ENCODE results near the gene PTPRK. TPM values are rescaled to one million over a fixed set of nuclear protein-coding genes. Genes with fewer than 3 reads are reported as not detected.

PTPRK gene
- total and polyA plus RNA-seq, 3 experiments from 2014 or later, result 0.74 to 23.0 (median 21.3) TPM

- Mint-ChIP-seq H3K27me3 (peaks cover 2 to 8% of the 10 kb centered on the region in 2 donors), H3K27ac (no peak overlapping the region), H3K9me3 (no peaks in the 10 kb centered on the region), H3K4me3 (no peak overlapping the region), H3K36me3 (no peaks in the 10 kb centered on the region), H3K4me1 (no peaks in the 10 kb centered on the region)
- no peak overlapping the region for H3K27ac ChIP-seq (ENCODE audit: low read depth, low read length)
- DNase-seq, result no peak
- ChIA-PET POLR2A (no interaction called here), CTCF (no interaction called here)
- no peaks in the 10 kb centered on the region for H3K36me3 ChIP-seq (ENCODE audit: insufficient read depth, low read length)
- H3K4me3 ChIP-seq (ENCODE audit: low read length), result no peak overlapping the region
- H3K4me1 ChIP-seq (ENCODE audit: insufficient read depth, low read length), result no peaks in the 10 kb centered on the region
- no peaks in the 10 kb centered on the region for H3K9me3 ChIP-seq (ENCODE audit: low read length)
- no peaks in the 10 kb centered on the region for H3K27me3 ChIP-seq (ENCODE audit: insufficient read depth, low read length, poor library complexity, severe bottlenecking)
Measured at GRCh38 chr6:128156321-128157111, 363.9 kb downstream of the PTPRK start.

- Mint-ChIP-seq H3K9me3 (no peaks in the 10 kb centered on the region), H3K36me3 (no peaks in the 10 kb centered on the region), H3K4me1 (no peaks in the 10 kb centered on the region), H3K4me3 (no peak overlapping the region), H3K27me3 (peaks cover 2 to 8% of the 10 kb centered on the region in 2 donors), H3K27ac (no peak overlapping the region)
- H3K9me3 ChIP-seq (ENCODE audit: low read length), result no peaks in the 10 kb centered on the region
- no peak overlapping the region for H3K27ac ChIP-seq (ENCODE audit: low read depth, low read length)
- H3K4me1 ChIP-seq (ENCODE audit: insufficient read depth, low read length), result no peaks in the 10 kb centered on the region
- POLR2A ChIA-PET, result no interaction called here
- no peaks in the 10 kb centered on the region for H3K36me3 ChIP-seq (ENCODE audit: insufficient read depth, low read length)
- DNase-seq, result no peak
- CTCF ChIA-PET, result no interaction called here
- no peak overlapping the region for H3K4me3 ChIP-seq (ENCODE audit: low read length)
- no peaks in the 10 kb centered on the region for H3K27me3 ChIP-seq (ENCODE audit: insufficient read depth, low read length, poor library complexity, severe bottlenecking)
Measured at GRCh38 chr6:128155826-128156225, 364.6 kb downstream of the PTPRK start.

GRCh38 chr6:128152551-128152950, 367.8 kb downstream of the PTPRK start:
- no peaks in the 10 kb centered on the region for H3K36me3 Mint-ChIP-seq
- no peaks in the 10 kb centered on the region for H3K4me1 ChIP-seq (ENCODE audit: insufficient read depth, low read length)
- H3K4me1 Mint-ChIP-seq, result no peaks in the 10 kb centered on the region
- no peak for DNase-seq
- no peaks in the 10 kb centered on the region for H3K36me3 ChIP-seq (ENCODE audit: insufficient read depth, low read length)
- H3K9me3 Mint-ChIP-seq, result no peaks in the 10 kb centered on the region
- H3K4me3 Mint-ChIP-seq, result no peak overlapping the region
- peaks cover 0 to 13% of the 10 kb centered on the region in 2 donors for H3K27me3 Mint-ChIP-seq
- H3K9me3 ChIP-seq (ENCODE audit: low read length), result no peaks in the 10 kb centered on the region
- no peak overlapping the region for H3K4me3 ChIP-seq (ENCODE audit: low read length)
- H3K27ac ChIP-seq (ENCODE audit: low read depth, low read length), result no peak overlapping the region
- H3K27ac Mint-ChIP-seq, result no peak overlapping the region
- H3K27me3 ChIP-seq (ENCODE audit: insufficient read depth, low read length, poor library complexity, severe bottlenecking), result no peaks in the 10 kb centered on the region
- ChIA-PET POLR2A (no interaction called here), CTCF (no interaction called here)

DNA sequence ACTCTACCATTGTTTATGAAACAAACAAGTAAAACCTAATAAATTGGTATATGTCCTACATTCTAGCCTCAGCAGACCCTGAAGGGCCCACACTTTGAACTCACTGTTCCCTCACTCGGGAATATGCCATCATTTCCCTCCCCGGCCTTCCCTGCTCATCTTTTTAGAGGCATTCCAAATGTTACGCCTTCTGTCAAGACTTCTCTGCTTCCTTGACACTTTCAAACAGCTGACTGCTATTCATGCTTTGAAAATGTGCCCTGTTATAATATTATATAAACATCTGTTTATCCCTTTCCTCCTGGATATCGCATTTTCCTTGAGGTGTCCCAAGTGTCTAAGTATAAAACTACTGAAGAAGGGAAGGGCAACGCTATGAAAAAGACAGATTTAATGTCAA, 370.0 kb downstream of the PTPRK start:
- H3K9me3 ChIP-seq (ENCODE audit: low read length), result no peaks in the 10 kb centered on the region
- ChIA-PET POLR2A (no interaction called here), CTCF (no interaction called here)
- no peaks in the 10 kb centered on the region for H3K27me3 ChIP-seq (ENCODE audit: insufficient read depth, low read length, poor library complexity, severe bottlenecking)
- H3K4me3 ChIP-seq (ENCODE audit: low read length), result no peak overlapping the region
- Mint-ChIP-seq H3K27ac (no peak overlapping the region), H3K4me3 (no peak overlapping the region), H3K36me3 (no peaks in the 10 kb centered on the region), H3K27me3 (peaks cover 2 to 13% of the 10 kb centered on the region in 2 donors), H3K4me1 (no peaks in the 10 kb centered on the region), H3K9me3 (no peaks in the 10 kb centered on the region)
- H3K27ac ChIP-seq (ENCODE audit: low read depth, low read length), result no peak overlapping the region
- DNase-seq, result no peak
- H3K4me1 ChIP-seq (ENCODE audit: insufficient read depth, low read length), result no peaks in the 10 kb centered on the region
- no peaks in the 10 kb centered on the region for H3K36me3 ChIP-seq (ENCODE audit: insufficient read depth, low read length)

- CTCF ChIA-PET, result no interaction called here
- POLR2A ChIA-PET, result no interaction called here
- no peak overlapping the region for H3K27ac ChIP-seq (ENCODE audit: low read depth, low read length)
Measured at GRCh38 chr6:128149796-128150195, 370.6 kb downstream of the PTPRK start.

GRCh38 chr6:128144320-128144719, 376.1 kb downstream of the PTPRK start:
- no peaks in the 10 kb centered on the region for H3K4me1 ChIP-seq (ENCODE audit: insufficient read depth, low read length)
- H3K36me3 ChIP-seq (ENCODE audit: insufficient read depth, low read length), result no peaks in the 10 kb centered on the region
- peaks cover 4 to 12% (median 7%) of the 10 kb centered on the region in 3 donors for H3K4me1 Mint-ChIP-seq
- H3K36me3 Mint-ChIP-seq, result peaks cover 0 to 1% (median 0%) of the 10 kb centered on the region in 3 donors
- H3K27me3 ChIP-seq (ENCODE audit: insufficient read depth, low read length, poor library complexity, severe bottlenecking), result no peaks in the 10 kb centered on the region
- H3K4me3 Mint-ChIP-seq, result no peak overlapping the region
- no peaks in the 10 kb centered on the region for H3K9me3 ChIP-seq (ENCODE audit: low read length)
- H3K27ac Mint-ChIP-seq, result no peak overlapping the region
- ChIA-PET POLR2A (no interaction called here), CTCF (no interaction called here)
- H3K9me3 Mint-ChIP-seq, result no peaks in the 10 kb centered on the region
- DNase-seq, result no peak
- H3K27ac ChIP-seq (ENCODE audit: low read depth, low read length), result no peak overlapping the region
- peaks cover 0 to 2% of the 10 kb centered on the region in 2 donors for H3K27me3 Mint-ChIP-seq
- H3K4me3 ChIP-seq (ENCODE audit: low read length), result no peak overlapping the region

More at GRCh38 chr6:128149796-128150195, 370.6 kb downstream of the PTPRK start:
- no peak overlapping the region for H3K27ac Mint-ChIP-seq
- Histone ChIP-seq H3K36me3 (ENCODE audit: insufficient read depth, low read length) (no peaks in the 10 kb centered on the region), H3K27me3 (ENCODE audit: insufficient read depth, low read length, poor library complexity, severe bottlenecking) (no peaks in the 10 kb centered on the region), H3K4me1 (ENCODE audit: insufficient read depth, low read length) (no peaks in the 10 kb centered on the region), H3K4me3 (ENCODE audit: low read length) (no peak overlapping the region), H3K9me3 (ENCODE audit: low read length) (no peaks in the 10 kb centered on the region)
- H3K36me3 Mint-ChIP-seq, result no peaks in the 10 kb centered on the region
- DNase-seq, result no peak
- peaks cover 2 to 13% of the 10 kb centered on the region in 2 donors for H3K27me3 Mint-ChIP-seq
- H3K4me1 Mint-ChIP-seq, result peaks cover 0 to 2% (median under 1%) of the 10 kb centered on the region in 3 donors
- no peaks in the 10 kb centered on the region for H3K9me3 Mint-ChIP-seq
- H3K4me3 Mint-ChIP-seq, result no peak overlapping the region

DNA sequence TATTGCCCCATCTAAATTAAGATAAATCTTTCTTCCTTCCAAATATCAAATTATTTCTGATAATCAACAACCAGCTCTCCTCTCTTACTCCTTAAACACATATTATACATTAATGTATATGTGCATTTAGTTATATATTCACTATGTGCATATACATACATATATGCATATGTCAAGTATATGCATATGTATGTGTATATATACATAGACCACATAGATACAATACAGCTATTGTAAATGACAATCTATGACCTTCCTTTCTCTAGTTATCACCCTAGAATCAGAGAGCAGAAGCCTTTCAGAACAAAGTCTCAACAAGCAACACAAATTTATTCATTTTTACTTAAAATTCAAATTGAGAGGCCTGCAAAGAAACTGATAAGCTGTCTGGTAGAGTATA, 378.5 kb downstream of the PTPRK start:
- Mint-ChIP-seq H3K27me3 (peaks cover 0 to 2% of the 10 kb centered on the region in 2 donors), H3K4me3 (no peak overlapping the region), H3K4me1 (peaks cover 4 to 12% (median 7%) of the 10 kb centered on the region in 3 donors), H3K9me3 (no peaks in the 10 kb centered on the region), H3K27ac (no peak overlapping the region), H3K36me3 (peaks cover 0 to 1% (median 0%) of the 10 kb centered on the region in 3 donors)
- no peak overlapping the region for H3K4me3 ChIP-seq (ENCODE audit: low read length)
- no peak for DNase-seq
- no peaks in the 10 kb centered on the region for H3K9me3 ChIP-seq (ENCODE audit: low read length)
- H3K27me3 ChIP-seq (ENCODE audit: insufficient read depth, low read length, poor library complexity, severe bottlenecking), result no peaks in the 10 kb centered on the region
- no peak overlapping the region for H3K27ac ChIP-seq (ENCODE audit: low read depth, low read length)
- CTCF ChIA-PET, result no interaction called here
- no peaks in the 10 kb centered on the region for H3K36me3 ChIP-seq (ENCODE audit: insufficient read depth, low read length)
- no peaks in the 10 kb centered on the region for H3K4me1 ChIP-seq (ENCODE audit: insufficient read depth, low read length)
- POLR2A ChIA-PET, result no interaction called here

DNA sequence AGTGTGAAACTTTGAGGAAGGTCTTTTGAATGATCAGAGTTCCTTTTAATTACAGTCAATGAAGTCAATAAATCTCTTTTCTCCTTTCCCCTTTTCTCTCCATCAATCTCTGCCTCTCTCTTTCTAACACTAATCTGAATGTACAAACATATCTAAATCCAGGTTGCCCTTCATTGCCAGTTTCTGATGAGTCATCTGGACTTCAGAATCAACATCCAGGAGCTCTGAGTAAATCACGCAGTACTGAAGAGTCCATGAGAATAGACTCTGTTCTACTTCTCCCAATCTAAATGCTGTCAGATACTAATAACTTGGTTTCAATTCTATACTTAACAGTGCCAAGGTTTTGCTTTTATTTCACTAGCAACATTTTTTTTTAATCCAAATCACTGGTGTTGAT, 380.9 kb downstream of the PTPRK start:
- DNase-seq, result no peak
- Mint-ChIP-seq H3K9me3 (no peaks in the 10 kb centered on the region), H3K36me3 (peaks cover 0 to 1% (median 0%) of the 10 kb centered on the region in 3 donors), H3K4me3 (no peak overlapping the region), H3K27ac (no peak overlapping the region), H3K4me1 (peaks cover 3 to 8% (median 4%) of the 10 kb centered on the region in 3 donors), H3K27me3 (no peaks in the 10 kb centered on the region)
- Histone ChIP-seq H3K4me1 (ENCODE audit: insufficient read depth, low read length) (no peaks in the 10 kb centered on the region), H3K9me3 (ENCODE audit: low read length) (no peaks in the 10 kb centered on the region), H3K36me3 (ENCODE audit: insufficient read depth, low read length) (no peaks in the 10 kb centered on the region), H3K4me3 (ENCODE audit: low read length) (no peak overlapping the region), H3K27ac (ENCODE audit: low read depth, low read length) (no peak overlapping the region), H3K27me3 (ENCODE audit: insufficient read depth, low read length, poor library complexity, severe bottlenecking) (no peaks in the 10 kb centered on the region)
- ChIA-PET POLR2A (no interaction called here), CTCF (no interaction called here)

Data from CD8-positive, alpha-beta memory T cell (primary cell).